Purkinje cell (primary cell): ENCODE results near the gene DNASE1L2. TPM values are rescaled to one million over a fixed set of nuclear protein-coding genes. Genes with fewer than 3 reads are reported as not detected.

ENCODE experiments used
- polyA plus RNA-seq: library from polyadenylated mRNA; unstranded; fragments of >200 nt; fragmentation: Nextera tagmentation; gene quantifications from 2 replicates; pipeline ENCODE4 v1.2.1, GENCODE V29; 2014

Gene DNASE1L2, protein sequence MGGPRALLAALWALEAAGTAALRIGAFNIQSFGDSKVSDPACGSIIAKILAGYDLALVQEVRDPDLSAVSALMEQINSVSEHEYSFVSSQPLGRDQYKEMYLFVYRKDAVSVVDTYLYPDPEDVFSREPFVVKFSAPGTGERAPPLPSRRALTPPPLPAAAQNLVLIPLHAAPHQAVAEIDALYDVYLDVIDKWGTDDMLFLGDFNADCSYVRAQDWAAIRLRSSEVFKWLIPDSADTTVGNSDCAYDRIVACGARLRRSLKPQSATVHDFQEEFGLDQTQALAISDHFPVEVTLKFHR
- not detected in 2 replicates for polyA plus RNA-seq

DNA sequence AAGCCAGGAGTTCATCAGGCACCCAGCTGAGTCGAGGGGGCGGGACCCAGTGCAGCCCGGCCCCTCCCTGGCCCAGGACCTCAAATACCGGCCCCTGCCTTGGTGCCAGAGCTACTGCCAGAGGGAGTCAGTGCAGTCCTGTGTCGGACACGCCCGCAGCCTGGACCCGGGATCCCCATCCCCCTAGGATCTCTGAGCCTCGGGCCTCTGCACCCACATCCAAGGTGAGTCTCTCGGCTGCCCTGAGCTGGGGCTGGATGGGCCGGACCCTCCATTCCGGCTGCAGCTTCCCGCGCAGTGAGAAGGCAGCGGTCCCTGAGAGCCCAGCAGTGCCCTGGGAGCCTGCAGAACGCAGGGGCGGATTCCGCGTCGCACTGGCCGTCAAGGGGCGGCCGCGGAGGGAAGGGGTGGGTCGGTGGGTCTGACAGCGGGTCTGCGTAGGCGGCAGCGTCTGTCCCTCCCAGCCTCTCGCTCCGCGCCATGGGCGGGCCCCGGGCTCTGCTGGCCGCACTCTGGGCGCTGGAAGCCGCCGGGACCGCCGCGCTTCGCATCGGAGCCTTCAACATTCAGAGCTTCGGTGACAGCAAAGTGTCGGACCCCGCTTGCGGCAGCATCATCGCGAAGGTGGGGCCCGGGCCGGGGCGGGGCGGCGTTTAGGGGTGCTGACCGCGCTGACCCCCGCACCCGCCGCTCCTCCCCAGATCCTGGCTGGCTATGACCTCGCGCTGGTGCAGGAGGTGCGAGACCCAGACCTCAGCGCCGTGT, at the start of gene DNASE1L2:
Gene DNASE1L2 (plus strand): TSS at position 108 of the 765 bp plus-strand sequence. CDS start 373 bp downstream, at position 481.

GRCh38 chr16:2196162-2196980, 39.9 kb upstream of the DNASE1L2 start, which contains the start of gene CASKIN1:
CASKIN1 (minus strand) TSS chr16:2196605; CDS start chr16:2196432, 173 bp downstream.

GRCh38 chr16:2205104-2205966, 30.9 kb upstream of the DNASE1L2 start, which contains the start of gene MLST8:
MLST8 (plus strand) TSS chr16:2205454; CDS start chr16:2206086, 632 bp downstream.

DNA sequence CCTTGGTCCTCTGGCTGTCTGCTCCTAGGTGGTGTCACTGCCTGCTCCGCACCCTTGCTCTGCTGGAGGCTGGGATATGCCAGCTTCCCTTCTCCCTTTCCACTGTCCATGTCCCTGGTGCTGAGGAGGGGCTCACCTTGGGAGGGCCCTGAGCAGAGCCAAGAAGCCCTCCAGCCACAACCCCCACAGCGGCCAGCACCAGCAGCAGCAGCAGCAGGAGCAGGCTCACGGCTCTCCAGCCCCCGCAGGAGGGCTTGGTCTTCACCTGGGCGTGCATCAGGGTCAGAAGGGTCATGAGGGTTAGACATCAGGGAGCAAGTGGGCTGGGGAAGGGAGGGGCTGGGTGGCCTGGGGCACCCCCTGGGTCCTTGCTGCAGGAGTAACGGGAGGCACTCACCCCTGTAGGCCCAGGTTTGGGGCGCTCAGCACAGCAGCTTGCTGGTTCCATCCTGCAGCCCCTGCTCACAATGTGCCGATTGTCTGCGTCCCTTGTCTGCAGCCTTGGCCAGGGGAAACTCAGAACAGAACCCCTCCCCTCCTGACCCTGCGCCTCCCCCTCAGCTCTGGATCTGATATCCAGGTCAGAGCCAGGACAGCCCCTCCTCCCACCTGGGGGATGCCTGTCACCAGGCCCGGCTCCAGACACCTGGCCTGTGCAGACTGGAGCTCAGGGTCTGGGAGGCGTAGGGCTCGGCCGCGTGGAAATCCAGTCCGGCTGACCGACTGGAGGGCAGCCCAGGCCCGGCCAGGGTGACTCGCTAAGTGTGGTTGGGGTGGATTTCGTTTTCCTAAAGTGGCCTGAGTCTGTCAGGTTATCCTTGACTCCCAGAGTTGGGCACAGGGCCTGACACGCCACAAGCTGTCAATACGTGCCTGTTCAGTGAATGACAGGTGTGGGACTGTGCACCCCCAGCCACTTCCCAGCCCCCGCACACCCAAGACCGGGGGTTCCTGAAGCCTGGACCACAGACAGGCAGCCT, 25.6 kb upstream of the DNASE1L2 start, which contains the start of gene BRICD5:
Gene BRICD5 (minus strand): TSS at position 478 of the 980 bp plus-strand sequence. CDS start 30 bp downstream, at position 448.

GRCh38 chr16:2214719-2214968, 21.6 kb upstream of the DNASE1L2 start, which contains the start of gene PGP:
PGP (minus strand) TSS chr16:2214840; CDS start chr16:2214777, 63 bp downstream.

DNA sequence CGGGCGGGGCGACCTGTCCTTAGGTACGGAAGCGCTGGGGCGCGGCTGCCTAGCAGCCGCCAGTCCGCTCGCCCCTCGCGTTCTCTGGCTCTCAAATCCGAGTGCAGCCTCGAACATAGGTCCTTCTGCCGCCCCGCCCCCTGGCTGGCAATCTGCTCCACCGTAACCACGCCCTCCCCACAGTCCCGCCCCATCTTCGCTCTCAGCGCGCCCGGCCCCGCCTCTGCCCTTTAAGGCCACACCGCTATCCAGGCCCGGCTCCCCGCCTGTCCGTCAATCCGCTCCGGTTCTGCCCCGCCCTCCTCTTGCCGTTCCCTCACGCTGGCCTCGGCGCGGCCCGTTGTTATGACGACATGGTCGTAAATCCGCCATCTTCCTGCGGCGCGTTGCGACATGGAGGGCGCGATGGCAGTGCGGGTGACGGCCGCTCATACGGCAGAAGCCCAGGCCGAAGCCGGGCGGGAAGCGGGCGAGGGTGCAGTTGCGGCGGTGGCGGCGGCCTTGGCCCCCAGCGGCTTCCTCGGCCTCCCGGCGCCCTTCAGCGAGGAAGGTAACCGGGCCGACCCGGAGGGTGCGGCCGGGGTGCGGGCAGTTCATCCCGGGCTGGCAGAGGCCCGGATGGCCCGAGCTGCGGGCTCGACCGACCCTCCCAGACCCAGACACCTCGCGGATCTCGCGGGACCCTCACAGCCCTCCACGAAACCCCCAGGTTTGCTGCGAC, 12.9 kb upstream of the DNASE1L2 start, which contains the start of gene E4F1:
Gene E4F1 (plus strand): TSS at position 371 of the 721 bp plus-strand sequence. CDS start 23 bp downstream, at position 394.

DNA sequence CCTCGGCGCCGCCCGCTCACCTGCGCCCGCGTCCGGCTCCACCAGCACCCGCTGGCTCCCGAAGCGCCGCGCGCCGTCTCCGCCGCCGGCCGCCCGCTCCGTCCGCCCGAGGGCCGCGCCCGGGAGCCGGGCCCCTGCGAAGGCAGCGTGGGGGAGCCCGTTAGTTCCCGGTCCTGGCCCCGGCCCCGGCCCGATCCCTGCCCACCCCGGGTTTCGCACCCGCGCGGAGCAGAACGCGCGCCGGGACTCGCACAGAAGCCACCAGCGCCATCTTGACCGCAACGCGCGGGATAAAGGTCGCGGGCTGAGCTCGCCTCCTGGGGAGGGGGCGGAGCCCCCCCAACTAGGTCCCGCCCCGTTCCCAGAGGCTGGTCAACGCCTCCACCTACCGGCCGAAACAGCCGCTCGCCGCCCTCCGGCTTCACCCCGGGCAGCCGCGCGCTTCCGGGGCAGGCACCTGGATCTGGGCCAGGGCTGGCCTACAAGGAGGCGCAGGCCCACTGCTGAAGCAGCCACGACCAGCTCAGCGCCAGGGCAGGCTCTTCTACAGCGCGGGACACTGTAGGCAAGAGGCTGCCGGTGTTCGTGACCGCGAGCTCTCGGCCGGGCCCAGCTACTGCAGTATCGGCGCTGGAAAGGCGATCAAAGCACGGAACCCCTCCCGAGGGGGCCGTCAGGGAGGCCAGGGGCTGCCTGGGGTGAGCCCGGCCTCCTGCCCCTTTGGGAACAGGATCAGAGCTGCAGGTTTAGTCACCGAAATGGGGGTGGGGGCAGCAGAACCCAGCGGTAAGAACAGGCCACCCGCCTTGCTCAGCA, 15.3 kb downstream of the DNASE1L2 start, which contains the start of gene ECI1:
Gene ECI1 (minus strand): TSS at position 292 of the 816 bp plus-strand sequence. CDS start 21 bp downstream, at position 271.

DNA sequence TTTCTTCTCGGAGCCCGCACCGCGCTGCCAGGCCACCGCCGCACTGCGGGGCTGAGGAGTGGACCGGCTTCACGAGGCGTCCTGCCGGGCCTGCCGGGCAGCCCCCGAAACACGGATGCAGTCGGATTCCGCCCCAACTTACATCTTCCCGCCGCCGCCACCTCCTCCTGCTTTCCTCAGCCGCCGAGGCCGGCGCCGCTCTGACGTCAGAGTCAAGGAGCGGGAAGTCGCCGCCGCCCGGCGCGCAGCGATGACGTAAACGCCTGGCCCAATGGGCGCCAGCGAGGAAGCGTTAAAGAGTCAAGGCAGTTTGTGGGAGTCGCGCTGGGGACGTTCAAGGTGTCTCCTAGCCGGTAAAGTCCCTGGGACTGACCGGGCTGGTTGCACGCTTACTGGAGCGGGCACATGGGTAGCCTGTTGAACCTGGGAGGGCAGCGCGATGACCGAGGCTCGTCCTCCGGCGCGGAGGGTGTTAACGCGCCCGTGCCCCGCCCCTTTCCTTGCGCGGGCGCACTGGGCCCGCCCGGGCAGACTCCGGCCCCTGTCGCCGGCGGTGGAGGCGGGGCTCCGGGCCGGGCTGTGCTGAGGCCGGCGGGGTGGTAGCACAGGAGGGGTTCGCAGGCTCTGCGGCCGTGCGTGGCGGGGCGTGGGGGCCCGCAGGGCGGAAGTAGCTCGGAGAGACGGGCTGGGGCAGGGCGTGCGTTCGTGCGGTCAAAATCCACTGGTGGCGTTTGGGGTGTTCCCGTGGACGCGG, 31.8 kb downstream of the DNASE1L2 start, which contains the start of gene RNPS1:
Gene RNPS1 (minus strand): TSS at position 214 of the 754 bp plus-strand sequence. CDS start 3,483 bp downstream, outside the sequence.

Other genes starting within 250 kb of the DNASE1L2 start
- gene SYNGR3, start 246.5 kb upstream of the DNASE1L2 start, polyA plus RNA-seq: 80.6 and 82.4 TPM in 2 replicates
- 0.11 and 0.16 TPM in 2 replicates for gene ZNF598, start 226.6 kb upstream of the DNASE1L2 start, polyA plus RNA-seq
- not detected in 2 replicates for gene NPW, start 216.7 kb upstream of the DNASE1L2 start, polyA plus RNA-seq
- gene NHERF2, start 209.5 kb upstream of the DNASE1L2 start, polyA plus RNA-seq: 1.0 and 1.3 TPM in 2 replicates
- gene NTHL1, start 188.6 kb upstream of the DNASE1L2 start, polyA plus RNA-seq: 8.1 and 19.5 TPM in 2 replicates
- gene TSC2, start 188.5 kb upstream of the DNASE1L2 start, polyA plus RNA-seq: 31.7 and 32.6 TPM in 2 replicates
- 0.20 and 3.1 TPM in 2 replicates for gene PKD1, start 100.5 kb upstream of the DNASE1L2 start, polyA plus RNA-seq
- gene RAB26, start 87.8 kb upstream of the DNASE1L2 start, polyA plus RNA-seq: 15.1 TPM in 1 of 2 replicates, not detected in the other
- gene TRAF7, start 80.7 kb upstream of the DNASE1L2 start, polyA plus RNA-seq: 0.74 and 1.9 TPM in 2 replicates
- 0.04 TPM in 1 of 2 replicates, not detected in the other for gene CASKIN1, start 39.8 kb upstream of the DNASE1L2 start, polyA plus RNA-seq
- 1.9 and 3.1 TPM in 2 replicates for gene MLST8, start 31.0 kb upstream of the DNASE1L2 start, polyA plus RNA-seq
- 0.97 TPM in 1 of 2 replicates, not detected in the other for gene BRICD5, start 25.6 kb upstream of the DNASE1L2 start, polyA plus RNA-seq
- gene PGP, start 21.6 kb upstream of the DNASE1L2 start, polyA plus RNA-seq: 4.0 and 14.8 TPM in 2 replicates
- 0.77 and 3.6 TPM in 2 replicates for gene E4F1, start 12.9 kb upstream of the DNASE1L2 start, polyA plus RNA-seq
- 2.8 and 7.7 TPM in 2 replicates for gene ECI1, start 15.1 kb downstream of the DNASE1L2 start, polyA plus RNA-seq
- gene RNPS1, start 31.7 kb downstream of the DNASE1L2 start, polyA plus RNA-seq: 41.4 and 45.7 TPM in 2 replicates
- 6.3 and 9.1 TPM in 2 replicates for gene ABCA3, start 104.3 kb downstream of the DNASE1L2 start, polyA plus RNA-seq
- gene CCNF, start 193.0 kb downstream of the DNASE1L2 start, polyA plus RNA-seq: 1.3 and 1.5 TPM in 2 replicates
- gene TEDC2, start 223.7 kb downstream of the DNASE1L2 start, polyA plus RNA-seq: 0.21 and 0.22 TPM in 2 replicates
- not detected in 2 replicates for gene NTN3, start 234.9 kb downstream of the DNASE1L2 start, polyA plus RNA-seq
- 6.8 and 10.3 TPM in 2 replicates for gene TBC1D24, start 238.7 kb downstream of the DNASE1L2 start, polyA plus RNA-seq